Spleen (tissue), 7 donors: ENCODE results near the gene COL4A2.

Source experiments
- CTCF ChIP-seq, 11 experiments: fragments of 200-600 bp in 7 of 11; fragments of 450-650 bp in 4 of 11; sonication (generic) in 4 of 11; IDR thresholded peaks in 8 of 11; conservative IDR thresholded peaks in 3 of 11; 1 replicate in 7 of 11; 2 replicates in 4 of 11; pipeline versions ENCODE4 v1.4.0 to v1.8.0; 2016 to 2021; ENCODE audit warnings: antibody characterized with exemption in 11 of 11, inconsistent platforms in 4 of 11, mild to moderate bottlenecking in 1 of 11
- POLR2A ChIP-seq, 3 donors: fragments of 450-650 bp; IDR thresholded peaks; one replicate each; pipeline ENCODE4 v1.5.1; 2017; ENCODE audit warnings: antibody characterized with exemption in 3 of 3, mild to moderate bottlenecking in 1 of 3
- donor health status: DM: no; HTN: no; CAD: no; lungs with moderate emphysema.
- donor health status: DM: no; HTN: no; CAD: no.
- donor health status: DM: no; HTN: no; CAD: no.

DNA sequence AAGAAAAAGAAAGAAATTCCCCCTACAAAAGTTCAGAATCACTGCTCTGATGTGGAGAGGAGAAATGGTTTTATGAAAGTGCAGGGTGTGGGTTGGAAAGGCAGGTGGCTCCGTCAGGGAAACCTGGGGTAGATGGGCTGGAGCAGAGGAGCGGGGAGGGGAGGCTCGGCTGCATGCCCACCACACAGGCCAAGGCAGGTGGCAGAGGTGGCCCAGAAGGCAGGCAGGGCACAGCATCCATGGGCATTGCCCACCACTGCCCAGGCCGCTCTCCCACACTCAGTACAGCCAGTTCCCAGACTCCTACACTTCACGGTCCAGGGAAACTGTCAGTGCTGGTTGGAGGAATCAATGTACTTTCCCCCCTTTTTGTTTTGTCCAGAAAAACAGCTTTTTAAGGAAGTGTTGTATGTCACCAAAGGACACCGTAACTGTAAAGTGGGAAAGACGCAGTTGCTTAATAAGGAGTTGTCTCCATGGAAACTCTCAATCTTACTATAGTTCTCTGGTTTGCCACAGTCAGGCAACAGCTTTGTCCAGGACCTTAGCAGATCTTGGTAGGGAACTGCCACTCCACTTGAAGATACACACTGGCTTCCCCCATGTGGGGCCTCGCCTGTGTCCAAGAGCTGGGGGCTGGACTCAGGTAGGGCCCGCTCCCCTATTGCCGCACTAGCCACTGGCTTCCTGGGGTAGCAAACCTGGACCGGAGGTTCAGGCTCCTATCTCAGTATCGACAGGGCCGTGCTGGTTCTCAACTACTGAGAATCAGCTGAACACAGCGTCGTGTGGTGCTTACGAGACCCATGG lies 171.5 kb downstream of the COL4A2 start:
- TF ChIP-seq CTCF (IDR thresholded peaks at IDR 0.05 in 8 of 11, conservative IDR thresholded peaks at IDR 0.05 in 3 of 11) (no peak), POLR2A (IDR thresholded peaks at IDR 0.05) (no peak)
